Measurements from ENCODE around the gene MED15.

DNA sequence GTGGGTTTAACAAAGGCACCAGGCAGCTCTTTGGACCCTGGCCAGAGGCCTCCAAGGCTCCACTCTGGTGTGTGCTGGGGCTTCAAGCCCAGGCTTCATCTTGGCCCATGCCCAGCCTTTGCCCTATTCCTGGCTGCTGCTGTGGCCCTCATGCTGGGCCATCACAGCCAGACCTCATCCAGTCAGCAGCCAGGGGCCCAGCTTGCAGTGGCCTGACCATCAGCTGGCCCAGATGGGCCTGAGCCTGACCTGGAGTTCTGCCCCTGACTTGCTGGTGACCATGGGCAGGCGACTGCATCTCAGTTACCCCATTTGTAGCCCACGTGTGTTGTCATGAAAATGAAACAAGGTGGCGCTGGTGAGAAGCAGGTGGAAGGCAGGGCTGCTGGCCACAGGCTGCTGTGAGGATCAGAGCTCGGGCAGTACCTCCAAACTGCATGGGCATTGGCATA is 76.1 kb downstream of the MED15 start:
- TF ChIP-seq, protein P1, sequence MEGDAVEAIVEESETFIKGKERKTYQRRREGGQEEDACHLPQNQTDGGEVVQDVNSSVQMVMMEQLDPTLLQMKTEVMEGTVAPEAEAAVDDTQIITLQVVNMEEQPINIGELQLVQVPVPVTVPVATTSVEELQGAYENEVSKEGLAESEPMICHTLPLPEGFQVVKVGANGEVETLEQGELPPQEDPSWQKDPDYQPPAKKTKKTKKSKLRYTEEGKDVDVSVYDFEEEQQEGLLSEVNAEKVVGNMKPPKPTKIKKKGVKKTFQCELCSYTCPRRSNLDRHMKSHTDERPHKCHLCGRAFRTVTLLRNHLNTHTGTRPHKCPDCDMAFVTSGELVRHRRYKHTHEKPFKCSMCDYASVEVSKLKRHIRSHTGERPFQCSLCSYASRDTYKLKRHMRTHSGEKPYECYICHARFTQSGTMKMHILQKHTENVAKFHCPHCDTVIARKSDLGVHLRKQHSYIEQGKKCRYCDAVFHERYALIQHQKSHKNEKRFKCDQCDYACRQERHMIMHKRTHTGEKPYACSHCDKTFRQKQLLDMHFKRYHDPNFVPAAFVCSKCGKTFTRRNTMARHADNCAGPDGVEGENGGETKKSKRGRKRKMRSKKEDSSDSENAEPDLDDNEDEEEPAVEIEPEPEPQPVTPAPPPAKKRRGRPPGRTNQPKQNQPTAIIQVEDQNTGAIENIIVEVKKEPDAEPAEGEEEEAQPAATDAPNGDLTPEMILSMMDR (IDR thresholded peaks at IDR 0.05): peak; percentile 48
- no peak for TF ChIP-seq EZH2 (IDR thresholded peaks at IDR 0.05)
- no peak for TF ChIP-seq EZH2phosphoT487 (IDR thresholded peaks at IDR 0.05)

Measured in neural progenitor cell (in vitro differentiated cells).